Thyroid gland (tissue), 4 donors: ENCODE measurements around the gene GPC6. TPM values are rescaled to one million over a fixed set of nuclear protein-coding genes. Genes with fewer than 3 reads are reported as not detected.

Source experiments
- DNase-seq, 2 donors: peaks; one replicate each; pipeline ENCODE4 v3.0.0-alpha.2; 2019
- H3K27ac ChIP-seq, 3 donors: fragments of 200-600 bp; sonication (generic); 1 replicate in 2 of 3; 2 replicates in 1 of 3; pipeline ENCODE4 v1.5.1; 2016 to 2019; ENCODE audit warnings: mild to moderate bottlenecking in 1 of 3, moderate library complexity in 1 of 3
- H3K27me3 ChIP-seq: fragments of 200-600 bp; sonication (generic); one replicate; pipeline ENCODE4 v1.5.1; 2019
- H3K36me3 ChIP-seq, 2 donors: fragments of 200-600 bp; sonication (generic); one replicate each; pipeline ENCODE4 v1.5.1; 2016 to 2019
- H3K4me1 ChIP-seq, 2 donors: fragments of 200-600 bp; sonication (generic); one replicate each; pipeline ENCODE4 v1.5.1; 2017 to 2019
- H3K4me3 ChIP-seq, 3 donors: fragments of 200-600 bp; sonication (generic); replicated peaks in 1 of 3; 1 replicate in 2 of 3; 2 replicates in 1 of 3; pipeline ENCODE4 v1.5.1; 2016; ENCODE audit warnings: mild to moderate bottlenecking in 1 of 3
- H3K9me3 ChIP-seq: fragments of 200-600 bp; sonication (generic); one replicate; pipeline ENCODE4 v1.5.1; 2017
- POLR2A ChIP-seq, 2 donors: fragments of 450-650 bp; IDR thresholded peaks; one replicate each; pipeline ENCODE4 v1.6.1; 2017; ENCODE audit warnings: antibody characterized with exemption in 2 of 2, mild to moderate bottlenecking in 2 of 2, moderate library complexity in 1 of 2
- WGBS, 2 donors: methylation state at CpG; one replicate each; pipeline ENCODE4 v1.1.5; 2017; 5-methylcytosine and 5-hydroxymethylcytosine counted together
- intact Hi-C: fragments of 100-400 bp; cut with DNase I; formaldehyde crosslinking; loops from one replicate; pipeline ENCODE4 v1.15.1; 2023
- total RNA-seq, 4 donors: library from RNA; depleted of rRNA; stranded (reverse); fragments of >200 nt; gene quantifications; one replicate each; pipeline ENCODE4 v1.2.3, GENCODE V29; 2016
- TF ChIP-seq, protein P1 (sequence below), 6 experiments: fragments of 200-600 bp in 3 of 6; fragments of 450-650 bp in 3 of 6; sonication (generic) in 3 of 6; IDR thresholded peaks; one replicate each; pipeline ENCODE4 v1.5.1; 2016 to 2019; ENCODE audit warnings: antibody characterized with exemption in 6 of 6, mild to moderate bottlenecking in 2 of 6, inconsistent platforms in 1 of 6, moderate library complexity in 1 of 6

Gene GPC6
- total RNA-seq, 4 donors from 2014 or later, result 2.8 to 13.4 (median 7.5) TPM

DNA sequence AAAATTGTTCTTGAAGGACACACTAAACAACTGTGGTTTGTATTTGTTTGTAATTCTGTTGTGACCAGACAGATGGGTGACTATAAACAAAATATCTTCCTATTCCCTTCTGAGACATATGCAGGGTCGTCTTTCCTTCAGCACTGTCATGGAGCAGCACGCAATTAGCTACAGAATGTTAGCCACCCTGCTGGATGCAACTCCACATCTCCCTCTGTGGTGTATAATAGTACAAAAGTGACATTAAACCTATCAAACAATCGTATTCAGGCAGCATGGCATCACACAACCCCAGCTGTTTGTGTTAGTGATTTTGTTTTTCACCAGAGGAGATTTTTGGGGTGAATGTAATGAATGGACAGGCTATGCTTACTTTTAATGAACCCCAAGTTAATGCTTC lies 146.2 kb downstream of the GPC6 start:
- 60 to 80% methylated on average over 3 of the region's 3 CpGs for WGBS, 2 donors
- Histone ChIP-seq H3K4me3 (no peak overlapping the region), H3K27ac (no peak overlapping the region), H3K4me1 (no peaks in the 10 kb centered on the region), H3K36me3 (no peaks in the 10 kb centered on the region), H3K9me3 (no peaks in the 10 kb centered on the region), H3K27me3 (no peaks in the 10 kb centered on the region)
- no peak for DNase-seq
- intact Hi-C loops, result no loop called here
- TF ChIP-seq POLR2A (IDR thresholded peaks at IDR 0.05), result no peak
- TF ChIP-seq, protein P1, sequence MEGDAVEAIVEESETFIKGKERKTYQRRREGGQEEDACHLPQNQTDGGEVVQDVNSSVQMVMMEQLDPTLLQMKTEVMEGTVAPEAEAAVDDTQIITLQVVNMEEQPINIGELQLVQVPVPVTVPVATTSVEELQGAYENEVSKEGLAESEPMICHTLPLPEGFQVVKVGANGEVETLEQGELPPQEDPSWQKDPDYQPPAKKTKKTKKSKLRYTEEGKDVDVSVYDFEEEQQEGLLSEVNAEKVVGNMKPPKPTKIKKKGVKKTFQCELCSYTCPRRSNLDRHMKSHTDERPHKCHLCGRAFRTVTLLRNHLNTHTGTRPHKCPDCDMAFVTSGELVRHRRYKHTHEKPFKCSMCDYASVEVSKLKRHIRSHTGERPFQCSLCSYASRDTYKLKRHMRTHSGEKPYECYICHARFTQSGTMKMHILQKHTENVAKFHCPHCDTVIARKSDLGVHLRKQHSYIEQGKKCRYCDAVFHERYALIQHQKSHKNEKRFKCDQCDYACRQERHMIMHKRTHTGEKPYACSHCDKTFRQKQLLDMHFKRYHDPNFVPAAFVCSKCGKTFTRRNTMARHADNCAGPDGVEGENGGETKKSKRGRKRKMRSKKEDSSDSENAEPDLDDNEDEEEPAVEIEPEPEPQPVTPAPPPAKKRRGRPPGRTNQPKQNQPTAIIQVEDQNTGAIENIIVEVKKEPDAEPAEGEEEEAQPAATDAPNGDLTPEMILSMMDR (IDR thresholded peaks at IDR 0.05), result no peak

DNA sequence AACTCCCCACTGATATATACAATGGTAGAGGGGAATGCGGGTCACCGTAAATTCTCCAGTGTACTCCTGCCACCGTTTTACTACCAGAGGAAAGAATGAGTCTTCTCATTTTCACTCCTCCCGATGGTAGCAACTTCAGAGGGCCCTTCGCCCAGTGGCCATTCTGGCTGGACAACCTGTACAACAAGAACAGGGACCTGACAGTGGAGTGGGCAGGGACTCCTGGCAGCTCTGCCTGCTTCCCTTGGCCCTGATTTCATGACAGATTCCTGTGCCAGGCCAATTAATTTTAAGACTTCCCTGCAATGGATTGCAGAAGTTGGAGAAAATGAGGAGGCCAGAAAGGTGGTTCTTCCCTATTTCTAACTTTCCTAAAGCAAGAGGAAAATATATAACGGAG lies 148.9 kb downstream of the GPC6 start:
- WGBS, 2 donors, result 70 to 74% methylated on average over 6 of the region's 6 CpGs
- intact Hi-C loops, result no loop called here
- DNase-seq, result no peak
- Histone ChIP-seq H3K27me3 (no peaks in the 10 kb centered on the region), H3K4me3 (no peak overlapping the region), H3K9me3 (no peaks in the 10 kb centered on the region), H3K27ac (no peak overlapping the region), H3K4me1 (no peaks in the 10 kb centered on the region), H3K36me3 (no peaks in the 10 kb centered on the region)
- no peak for TF ChIP-seq POLR2A (IDR thresholded peaks at IDR 0.05)
- TF ChIP-seq, protein P1 (IDR thresholded peaks at IDR 0.05), result no peak

DNA sequence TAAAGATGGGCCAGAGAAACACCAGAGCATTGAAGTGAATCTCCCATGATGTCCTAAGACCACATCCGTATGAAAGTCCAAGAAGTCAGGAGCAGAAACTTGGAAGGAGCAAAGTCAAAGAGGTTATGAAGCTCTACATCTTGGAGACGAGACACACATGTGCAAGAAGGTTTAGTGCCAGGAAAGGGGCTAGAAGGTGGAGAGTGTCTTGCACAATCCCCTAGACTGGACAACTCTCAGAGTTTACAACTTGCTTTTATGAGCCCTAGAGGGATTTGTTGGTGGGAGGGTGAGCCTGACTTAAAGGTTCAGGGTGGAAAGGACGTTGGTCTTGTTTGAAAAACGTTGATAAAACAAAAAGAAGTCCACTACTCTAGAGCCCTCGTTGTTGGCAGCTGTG lies 150.6 kb downstream of the GPC6 start:
- 34 to 39% methylated on average over 5 of the region's 5 CpGs for WGBS, 2 donors
- Histone ChIP-seq H3K27ac (no peak overlapping the region), H3K36me3 (no peaks in the 10 kb centered on the region), H3K4me3 (no peak overlapping the region), H3K27me3 (no peaks in the 10 kb centered on the region), H3K9me3 (no peaks in the 10 kb centered on the region), H3K4me1 (no peaks in the 10 kb centered on the region)
- intact Hi-C loops, result no loop called here
- TF ChIP-seq, protein P1 (IDR thresholded peaks at IDR 0.05), result no peak
- TF ChIP-seq POLR2A (IDR thresholded peaks at IDR 0.05), result no peak
- DNase-seq, result no peak

DNA sequence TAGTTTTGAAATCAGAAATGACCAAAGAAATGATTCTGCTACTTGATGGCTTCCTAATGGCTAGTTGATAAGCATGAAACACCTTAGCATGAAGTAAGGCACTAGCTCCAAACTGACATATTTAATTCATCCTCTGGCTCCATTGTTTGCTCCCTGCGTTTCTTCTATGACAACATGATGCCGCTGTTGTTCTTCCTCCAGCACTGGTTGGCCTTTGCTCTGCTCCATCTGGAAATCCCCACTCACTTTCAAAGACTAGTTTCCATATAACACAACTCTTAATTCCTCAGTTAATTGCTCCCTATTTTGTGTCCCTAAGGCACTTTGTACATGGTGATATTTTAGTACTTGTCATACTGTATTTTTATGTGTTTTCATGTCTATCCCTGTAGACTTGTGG lies 151.6 kb downstream of the GPC6 start:
- no peak overlapping the region for H3K4me3 ChIP-seq
- H3K4me1 ChIP-seq, result no peaks in the 10 kb centered on the region

DNA sequence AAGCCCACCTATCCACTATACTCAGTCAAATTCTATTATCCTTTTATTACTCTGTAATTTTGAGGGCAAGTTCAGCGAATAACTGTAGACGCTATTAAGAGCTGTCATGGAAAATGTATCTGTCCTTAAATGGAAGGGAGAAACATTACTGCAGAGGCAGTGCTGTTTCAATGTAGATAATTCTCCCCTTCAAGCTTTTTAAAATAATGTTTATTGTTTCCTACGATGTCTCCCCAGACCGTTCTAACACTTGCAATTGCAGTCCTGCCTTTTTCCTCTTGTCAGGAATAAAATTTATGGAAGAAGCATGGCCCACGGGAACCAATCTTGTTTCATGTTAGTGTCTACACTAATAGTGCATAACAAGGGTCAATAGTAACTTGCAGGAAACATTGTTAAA lies 159.5 kb downstream of the GPC6 start:
- H3K9me3 ChIP-seq, result no peaks in the 10 kb centered on the region
- WGBS, 2 donors, result 81 to 85% methylated on average over 5 of the region's 5 CpGs
- intact Hi-C loops, result no loop called here
- H3K4me1 ChIP-seq, result no peaks in the 10 kb centered on the region
- no peaks in the 10 kb centered on the region for H3K36me3 ChIP-seq
- TF ChIP-seq, protein P1 (IDR thresholded peaks at IDR 0.05), result no peak
- TF ChIP-seq POLR2A (IDR thresholded peaks at IDR 0.05), result no peak
- no peak overlapping the region for H3K27ac ChIP-seq
- no peak for DNase-seq
- H3K4me3 ChIP-seq, result no peak overlapping the region
- no peaks in the 10 kb centered on the region for H3K27me3 ChIP-seq

More for the DNA sequence above, 151.6 kb downstream of the GPC6 start:
- 76 to 85% methylated on average over 2 of the region's 2 CpGs for WGBS, 2 donors
- no peak for TF ChIP-seq POLR2A (IDR thresholded peaks at IDR 0.05)
- TF ChIP-seq, protein P1 (IDR thresholded peaks at IDR 0.05), result no peak
- Histone ChIP-seq H3K27ac (no peak overlapping the region), H3K27me3 (no peaks in the 10 kb centered on the region), H3K9me3 (no peaks in the 10 kb centered on the region), H3K36me3 (no peaks in the 10 kb centered on the region)
- intact Hi-C loops, result no loop called here
- DNase-seq, result no peak
